Nephron (organoid): ENCODE measurements around the gene EPHB3.
A peak's percentile ranks its signal among the peaks of the same experiment; 100 is the strongest.

Experiments used
- H3K27ac Mint-ChIP-seq, 3 experiments: 2 replicates each; pipeline ENCODE4 v1.8.0; 2020; ENCODE audit warnings: mixed read lengths in 3 of 3, mild to moderate bottlenecking in 2 of 3, moderate library complexity in 1 of 3
- H3K27me3 Mint-ChIP-seq: 2 replicates; pipeline ENCODE4 v1.8.0; 2021; ENCODE audit warnings: low read depth, mild to moderate bottlenecking, moderate library complexity, mixed read lengths
- H3K36me3 Mint-ChIP-seq: 2 replicates; pipeline ENCODE4 v1.8.0; 2020; ENCODE audit warnings: low read depth, mixed read lengths
- H3K4me1 Mint-ChIP-seq: 2 replicates; pipeline ENCODE4 v1.8.0; 2020; ENCODE audit warnings: mixed read lengths
- H3K4me3 Mint-ChIP-seq, 3 experiments: 2 replicates each; pipeline ENCODE4 v1.8.0; 2020; ENCODE audit warnings: mild to moderate bottlenecking in 3 of 3, mixed read lengths in 3 of 3, moderate library complexity in 2 of 3
- H3K9me3 Mint-ChIP-seq: 2 replicates; pipeline ENCODE4 v1.8.0; 2020; ENCODE audit warnings: mixed read lengths
- CTCF ChIP-seq, 3 experiments: fragments of 200-600 bp; sonication (generic); IDR thresholded peaks; one replicate each; pipeline ENCODE4 v1.5.0; 2021; ENCODE audit warnings: antibody characterized with exemption in 3 of 3; ENCODE audit not compliant: unreplicated experiment in 3 of 3

EPHB3 gene

DNA sequence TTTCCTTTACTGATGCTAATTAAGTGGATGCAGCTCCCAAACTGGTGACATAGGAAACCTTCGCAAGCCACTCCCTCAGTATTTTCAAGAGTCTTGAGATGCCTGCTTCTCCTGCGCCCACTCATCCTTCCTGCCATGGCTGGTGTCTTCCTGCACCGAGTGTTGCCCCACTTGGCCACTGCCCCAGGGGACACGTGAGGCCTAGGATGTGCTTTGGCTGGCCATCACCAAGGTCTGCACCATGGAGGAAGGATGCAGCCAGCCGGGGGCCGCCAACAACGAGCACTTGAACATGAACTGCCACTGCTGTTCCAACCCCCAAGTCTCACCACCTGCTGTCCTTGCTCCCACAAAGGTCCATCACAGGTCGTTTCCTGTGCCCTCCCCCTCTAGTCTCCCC, 34.1 kb downstream of the EPHB3 start:
- Mint-ChIP-seq H3K27ac (peak overlapping the region in 1 of 3 experiments; percentile 100), H3K4me1 (peaks cover 70% of the 10 kb centered on the region), H3K4me3 (peak overlapping the region; percentile 15 to 56 (median 18)), H3K9me3 (no peaks in the 10 kb centered on the region), H3K27me3 (peaks cover 7% of the 10 kb centered on the region), H3K36me3 (no peaks in the 10 kb centered on the region)
- TF ChIP-seq CTCF (IDR thresholded peaks at IDR 0.05; ENCODE audit: unreplicated experiment in 3 of 3): no peak

GRCh38 chr3:184596233-184596632, 34.6 kb downstream of the EPHB3 start:
- TF ChIP-seq CTCF (IDR thresholded peaks at IDR 0.05; ENCODE audit: unreplicated experiment in 3 of 3): no peak
- Mint-ChIP-seq H3K9me3 (no peaks in the 10 kb centered on the region), H3K27me3 (peaks cover 7% of the 10 kb centered on the region), H3K4me3 (peak overlapping the region in 1 of 3 experiments; percentile 56), H3K36me3 (no peaks in the 10 kb centered on the region), H3K4me1 (peaks cover 75% of the 10 kb centered on the region), H3K27ac (peak overlapping the region in 1 of 3 experiments; percentile 100)

DNA sequence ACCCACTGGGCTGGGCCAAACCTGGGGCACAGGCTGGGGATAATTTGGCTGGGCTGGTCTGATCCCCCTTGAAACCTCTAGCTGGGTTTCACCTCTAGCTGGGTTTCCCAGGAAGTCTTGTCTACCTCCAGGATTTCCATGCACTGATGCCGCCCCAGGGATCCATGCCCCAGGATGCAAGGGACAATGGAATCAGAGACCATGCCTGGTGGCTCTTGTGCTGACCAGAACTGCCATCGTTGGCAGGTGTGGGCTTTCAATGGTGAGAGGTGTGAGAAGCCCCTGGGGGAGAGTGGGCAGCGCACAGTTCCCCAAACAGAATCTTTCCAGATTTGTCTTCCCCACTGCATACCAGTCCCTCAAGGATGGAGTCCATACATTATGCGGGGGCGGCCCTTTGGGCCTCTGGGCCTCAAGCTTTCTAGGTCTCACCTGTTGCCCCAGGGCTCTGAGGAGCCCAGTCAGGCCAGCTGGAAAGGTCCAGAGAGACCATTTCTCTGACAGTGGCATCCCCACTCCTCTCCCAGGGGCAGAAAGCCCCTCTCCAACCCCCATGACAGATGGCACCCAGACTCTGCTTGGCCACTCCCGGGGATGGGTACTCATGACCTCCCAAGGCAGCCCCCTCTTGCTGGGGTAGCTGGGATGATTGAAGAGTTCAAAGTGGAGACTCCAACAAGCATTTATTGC, 35.4 kb downstream of the EPHB3 start:
- H3K36me3 Mint-ChIP-seq: no peaks in the 10 kb centered on the region
- no peak for TF ChIP-seq CTCF (IDR thresholded peaks at IDR 0.05; ENCODE audit: unreplicated experiment in 3 of 3)
- H3K27ac Mint-ChIP-seq: peak overlapping the region in 2 of 3 experiments; percentile 11 to 14
- H3K4me1 Mint-ChIP-seq: peaks cover 75% of the 10 kb centered on the region
- no peaks in the 10 kb centered on the region for H3K9me3 Mint-ChIP-seq
- H3K4me3 Mint-ChIP-seq: no peak overlapping the region
- H3K27me3 Mint-ChIP-seq: peaks cover 7% of the 10 kb centered on the region

GRCh38 chr3:184597829-184598573, 36.4 kb downstream of the EPHB3 start:
- TF ChIP-seq CTCF (IDR thresholded peaks at IDR 0.05; ENCODE audit: unreplicated experiment in 3 of 3): no peak
- Mint-ChIP-seq H3K4me3 (no peak overlapping the region), H3K27me3 (peaks cover 14% of the 10 kb centered on the region), H3K27ac (peak overlapping the region; percentile 80 to 85 (median 85)), H3K4me1 (peaks cover 75% of the 10 kb centered on the region), H3K36me3 (no peaks in the 10 kb centered on the region), H3K9me3 (no peaks in the 10 kb centered on the region)

- H3K4me3 Mint-ChIP-seq: peak overlapping the region in 2 of 3 experiments; percentile 15 to 21
- peaks cover 75% of the 10 kb centered on the region for H3K4me1 Mint-ChIP-seq
Observed at GRCh38 chr3:184598574-184598927, 37.0 kb downstream of the EPHB3 start.

More at GRCh38 chr3:184598574-184598927, 37.0 kb downstream of the EPHB3 start:
- Mint-ChIP-seq H3K36me3 (no peaks in the 10 kb centered on the region), H3K27ac (peak overlapping the region; percentile 80 to 85 (median 85)), H3K9me3 (no peaks in the 10 kb centered on the region), H3K27me3 (peaks cover 14% of the 10 kb centered on the region)
- no peak for TF ChIP-seq CTCF (IDR thresholded peaks at IDR 0.05; ENCODE audit: unreplicated experiment in 3 of 3)
